AG04449 (cell line): ENCODE data around the gene PARP9.

Experiments used
- CTCF ChIA-PET: fragments of 350-600 bp; formaldehyde crosslinking; extraction: SDS; loops from one replicate; lab custom pipeline; 2021; ENCODE audit warnings: antibody characterized with exemption; lab: Yijun Ruan, JAX
- POLR2A ChIA-PET: fragments of 400-600, 350-600 bp; formaldehyde crosslinking; extraction: SDS; loops from one replicate; lab custom pipeline; 2020; ENCODE audit warnings: antibody characterized with exemption, inconsistent platforms; lab: Yijun Ruan, JAX
- DNase-seq: peaks from one replicate; pipeline ENCODE4 v3.0.0-alpha.2; 2010; ENCODE audit warnings: low read depth, low spot score
- H3K4me3 ChIP-seq: 2 replicates; pipeline ENCODE4 v1.5.1; 2011; ENCODE audit warnings: low read depth, mild to moderate bottlenecking, control low read depth, low read length
- TF ChIP-seq, protein P1 (sequence below): IDR thresholded peaks from one replicate; pipeline ENCODE4 v1.5.1; 2011; ENCODE audit warnings: mild to moderate bottlenecking, moderate library complexity, low read length, control low read depth, inconsistent platforms; ENCODE audit not compliant: insufficient read depth; ENCODE audit errors: missing control alignments

PARP9 gene

DNA sequence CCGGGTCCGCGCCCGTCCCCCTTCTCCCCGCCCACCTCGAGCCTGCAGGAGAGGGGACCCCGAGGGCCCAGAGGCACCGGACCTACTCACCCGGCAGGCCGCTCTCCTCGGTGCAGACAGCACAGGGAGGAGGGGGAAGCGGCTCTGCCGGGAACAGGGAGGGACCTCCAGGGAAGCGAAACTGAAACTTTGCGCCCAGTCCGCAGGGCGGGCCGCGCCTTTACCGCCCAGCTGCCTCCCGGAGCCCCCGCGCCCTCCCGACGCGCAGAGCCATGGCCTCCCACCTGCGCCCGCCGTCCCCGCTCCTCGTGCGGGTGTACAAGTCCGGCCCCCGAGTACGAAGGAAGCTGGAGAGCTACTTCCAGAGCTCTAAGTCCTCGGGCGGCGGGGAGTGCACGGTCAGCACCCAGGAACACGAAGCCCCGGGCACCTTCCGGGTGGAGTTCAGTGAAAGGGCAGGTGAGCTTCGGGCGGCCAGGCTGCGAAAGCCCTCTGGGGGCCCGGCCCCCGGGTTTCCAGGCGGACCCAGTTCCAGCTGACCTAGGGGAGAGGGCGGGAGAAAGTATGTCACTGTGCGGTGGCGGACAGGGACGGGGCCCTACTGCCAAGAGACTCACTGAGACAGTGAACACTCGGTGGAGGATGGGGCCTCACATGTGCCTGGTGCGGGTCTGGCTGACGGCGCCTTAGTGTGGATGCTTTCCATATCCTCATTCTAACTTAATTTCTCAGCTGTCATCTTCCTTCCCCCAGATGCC lies at the start of gene PARP9, which contains the start of gene DTX3L:
Gene PARP9, minus strand, starts transcription at position 146 of the 758 bp plus-strand sequence. CDS start 4,680 bp downstream, outside the sequence.
Gene DTX3L, plus strand, starts transcription at position 184 of the 758 bp plus-strand sequence. Its CDS starts 89 bp downstream, at position 273.
- CTCF ChIA-PET: interaction anchor here (1.1 to 12.1 kb wide), 3 partner anchors 11 to 114 kb away, joined by 3 to 181 read pairs (median 5); partner anchors contain the start of gene PARP14

DNA sequence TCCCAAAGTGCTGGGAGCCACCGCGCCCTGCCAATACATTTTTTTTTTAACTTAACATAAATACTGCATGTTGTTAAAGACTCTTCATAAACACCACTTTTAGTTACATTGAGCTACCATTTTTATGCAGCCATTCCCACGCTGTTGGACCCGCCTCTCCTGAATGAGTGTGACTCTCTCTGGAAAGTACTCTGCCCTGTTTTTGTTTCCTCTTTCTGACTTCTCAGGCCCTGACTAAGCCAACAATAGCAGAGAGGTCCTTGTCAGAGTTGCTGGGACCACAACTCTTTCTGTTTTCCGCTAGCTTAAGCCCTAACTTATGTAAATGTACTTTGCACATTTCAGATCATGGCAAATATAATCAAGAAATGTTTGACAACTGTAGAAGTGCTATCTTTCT lies 48.6 kb upstream of the PARP9 start:
- TF ChIP-seq, protein P1, sequence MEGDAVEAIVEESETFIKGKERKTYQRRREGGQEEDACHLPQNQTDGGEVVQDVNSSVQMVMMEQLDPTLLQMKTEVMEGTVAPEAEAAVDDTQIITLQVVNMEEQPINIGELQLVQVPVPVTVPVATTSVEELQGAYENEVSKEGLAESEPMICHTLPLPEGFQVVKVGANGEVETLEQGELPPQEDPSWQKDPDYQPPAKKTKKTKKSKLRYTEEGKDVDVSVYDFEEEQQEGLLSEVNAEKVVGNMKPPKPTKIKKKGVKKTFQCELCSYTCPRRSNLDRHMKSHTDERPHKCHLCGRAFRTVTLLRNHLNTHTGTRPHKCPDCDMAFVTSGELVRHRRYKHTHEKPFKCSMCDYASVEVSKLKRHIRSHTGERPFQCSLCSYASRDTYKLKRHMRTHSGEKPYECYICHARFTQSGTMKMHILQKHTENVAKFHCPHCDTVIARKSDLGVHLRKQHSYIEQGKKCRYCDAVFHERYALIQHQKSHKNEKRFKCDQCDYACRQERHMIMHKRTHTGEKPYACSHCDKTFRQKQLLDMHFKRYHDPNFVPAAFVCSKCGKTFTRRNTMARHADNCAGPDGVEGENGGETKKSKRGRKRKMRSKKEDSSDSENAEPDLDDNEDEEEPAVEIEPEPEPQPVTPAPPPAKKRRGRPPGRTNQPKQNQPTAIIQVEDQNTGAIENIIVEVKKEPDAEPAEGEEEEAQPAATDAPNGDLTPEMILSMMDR: no peak
- no peak overlapping the region for H3K4me3 ChIP-seq
- ChIA-PET POLR2A (no interaction called here), CTCF (interaction anchor here (1.3 kb wide), 1 partner anchor 34 kb away, joined by 3 read pairs; no protein-coding TSS in a partner anchor)
- no peak for DNase-seq

More for the DNA sequence above, at the start of gene PARP9, which contains the start of gene DTX3L:
- POLR2A ChIA-PET: interaction anchor here (0.7 to 1.1 kb wide), 3 partner anchors 106 to 116 kb away, joined by 3 to 6 read pairs (median 3); partner anchors contain the start of gene PARP14
- H3K4me3 ChIP-seq: peak within 1 kb of the TSS; percentile 77
- DNase-seq: no peak
- TF ChIP-seq, protein P1: no peak

DNA sequence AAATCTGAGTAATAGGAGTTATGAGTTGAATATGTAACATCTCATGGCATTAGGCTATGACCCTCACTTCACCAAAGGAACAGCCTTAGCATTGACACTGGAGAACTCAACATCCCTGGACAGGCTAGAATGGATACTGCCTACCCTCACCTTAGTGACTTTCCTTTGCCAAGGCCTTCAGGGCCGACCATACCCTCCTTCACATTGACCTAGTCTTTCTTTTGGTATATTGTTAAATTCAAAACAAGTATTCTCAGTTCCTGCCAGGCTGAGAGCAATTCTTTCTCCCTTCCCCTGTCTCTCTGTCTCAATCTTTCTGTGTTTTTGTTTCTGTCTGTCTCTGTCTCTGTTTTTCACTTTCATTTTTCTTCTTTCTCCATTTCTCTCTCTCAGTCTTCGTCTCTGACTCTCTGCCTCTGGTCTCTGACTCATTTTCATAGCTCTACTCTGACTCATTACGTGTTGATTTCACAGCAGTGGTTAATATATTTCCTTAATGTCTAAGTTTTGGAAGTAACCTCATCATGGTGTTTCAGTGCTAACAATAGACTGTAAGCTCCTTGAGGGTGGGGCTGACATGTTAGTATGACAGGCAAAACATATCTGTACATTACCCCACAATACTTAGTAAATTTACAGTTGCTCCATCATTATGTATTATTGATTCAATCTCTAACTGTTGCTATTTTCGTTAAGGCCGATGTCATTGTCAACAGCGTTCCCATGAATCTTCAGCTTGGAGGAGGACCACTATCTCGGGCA lies 45.9 kb upstream of the PARP9 start:
- POLR2A ChIA-PET: no interaction called here
- DNase-seq: peak; percentile 58
- TF ChIP-seq, protein P1: no peak
- no peak overlapping the region for H3K4me3 ChIP-seq
- CTCF ChIA-PET: no interaction called here

DNA sequence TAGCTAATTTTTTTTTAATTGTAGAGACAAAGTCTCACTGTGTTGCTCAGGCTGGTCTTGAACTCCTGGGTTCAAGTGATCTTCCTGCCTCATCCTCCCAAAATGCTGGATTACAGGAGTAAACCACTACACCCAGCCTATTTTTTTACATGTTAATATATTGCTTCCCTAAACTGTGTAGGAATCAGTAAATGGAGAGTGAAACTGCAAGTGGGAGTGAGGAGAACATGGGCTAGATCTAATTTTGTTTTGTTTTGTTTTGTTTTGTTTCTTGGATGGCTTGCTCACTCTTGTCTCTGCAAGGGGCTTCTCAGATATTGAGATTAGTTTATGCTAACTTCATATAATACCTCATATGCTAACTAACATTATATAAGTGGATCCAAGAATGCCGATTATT lies 44.8 kb upstream of the PARP9 start:
- CTCF ChIA-PET: no interaction called here
- TF ChIP-seq, protein P1: no peak
- no peak for DNase-seq
- H3K4me3 ChIP-seq: no peak overlapping the region
- POLR2A ChIA-PET: no interaction called here

DNA sequence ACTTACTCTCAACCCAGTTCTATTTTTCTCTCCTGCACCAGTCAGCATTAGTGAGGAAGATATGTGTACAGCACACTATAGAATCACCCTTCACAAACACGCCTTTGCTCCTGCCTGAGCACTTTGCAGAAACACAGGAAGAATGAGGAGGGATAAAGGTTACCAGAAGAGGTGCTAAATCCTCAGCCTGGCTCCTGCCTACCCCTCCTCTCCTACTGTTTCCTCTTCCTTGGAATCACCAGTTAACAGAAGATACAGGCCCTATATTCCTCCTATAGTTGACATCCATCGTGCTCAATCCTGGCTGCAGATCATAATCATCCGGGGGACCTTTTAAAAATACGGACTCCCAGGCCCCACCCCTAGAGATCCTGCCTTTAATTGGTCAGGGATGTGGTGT lies 42.2 kb upstream of the PARP9 start:
- POLR2A ChIA-PET: no interaction called here

More for the DNA sequence above, 42.2 kb upstream of the PARP9 start:
- TF ChIP-seq, protein P1: no peak
- CTCF ChIA-PET: interaction anchor here (1.5 kb wide), 1 partner anchor 12 kb away, joined by 3 read pairs; no protein-coding TSS in a partner anchor
- DNase-seq: no peak
- H3K4me3 ChIP-seq: no peak overlapping the region
